ENCODE results near the gene TRAF2. TPM values are rescaled to one million over a fixed set of nuclear protein-coding genes. Genes with fewer than 3 reads are reported as not detected.
"Not testable (repeated sequence)": the region's sequence is repeated elsewhere in the genome, so short reads cannot be mapped to it uniquely, and the experiment has no call there.

Gene TRAF2
- total RNA-seq, 2 experiments from 2014 or later = 10.6 to 11.6 TPM

- Mint-ChIP-seq H3K27ac (peak overlapping the region; percentile 93), H3K4me3 (peak overlapping the region; percentile 83), H3K4me1 (ENCODE audit: low read depth) (peaks cover 23% of the 10 kb centered on the region), H3K27me3 (no peaks in the 10 kb centered on the region), H3K9me3 (no peaks in the 10 kb centered on the region), H3K36me3 (ENCODE audit: low read depth) (no peaks in the 10 kb centered on the region)
- H3K9me3 ChIP-seq (ENCODE audit: control insufficient read depth in 1 of 2, insufficient read depth in 1 of 2, low read length in 2 of 2) = no peaks in the 10 kb centered on the region
- no peak for TF ChIP-seq CTCF (IDR thresholded peaks at IDR 0.05)
- H3K27me3 ChIP-seq (ENCODE audit: control insufficient read depth in 1 of 2, insufficient read depth in 2 of 2, low read length in 2 of 2) = no peaks in the 10 kb centered on the region
- peak overlapping the region; percentile 54 for H3K4me3 ChIP-seq (ENCODE audit: low read length)
- H3K27ac ChIP-seq (ENCODE audit: low read depth in 1 of 2, low read length in 2 of 2) = peak overlapping the region; percentile 68 to 77
- ChIA-PET CTCF (interaction anchor here (0.9 to 3.4 kb wide), 8 partner anchors 10 to 164 kb away, joined by 3 to 18 read pairs (median 4); partner anchors contain the start of genes AJM1 and FBXW5), POLR2A (interaction anchor here (0.8 to 2.6 kb wide), 12 partner anchors 10 to 358 kb away, joined by 3 to 15 read pairs (median 3); partner anchors contain the start of genes EDF1, MAN1B1 and PAXX)
- DNase-seq (peak; percentile 58 to 95 (median 81)), ATAC-seq (ENCODE audit: poor library complexity) (peak; percentile 54)
- H3K36me3 ChIP-seq (ENCODE audit: insufficient read depth, low read length) = no peaks in the 10 kb centered on the region
- intact Hi-C loops (cut with DNase I, micrococcal nuclease) = loop anchor here in 1 of 2 experiments (2.0 kb wide), 1 partner anchor 40 kb away; the partner anchor contains the start of gene AJM1
- H3K4me1 ChIP-seq (ENCODE audit: insufficient read depth, low read length) = peaks cover 49% of the 10 kb centered on the region
These were observed 4.0 kb upstream of the TRAF2 start for GRCh38 chr9:136882109-136882946.

- intact Hi-C loops (cut with DNase I, micrococcal nuclease) = loop anchor here in 1 of 2 experiments (2.0 kb wide), 1 partner anchor 40 kb away; the partner anchor contains the start of gene AJM1
- Histone ChIP-seq H3K27ac (ENCODE audit: low read depth in 1 of 2, low read length in 2 of 2) (peak overlapping the region; percentile 68 to 77), H3K4me1 (ENCODE audit: insufficient read depth, low read length) (peaks cover 54% of the 10 kb centered on the region), H3K4me3 (ENCODE audit: low read length) (peak overlapping the region; percentile 54)
- not testable (repeated sequence) for DNase-seq; H3K9me3 Mint-ChIP-seq; H3K27me3 ChIP-seq (ENCODE audit: control insufficient read depth in 1 of 2, insufficient read depth in 2 of 2, low read length in 2 of 2); H3K36me3 ChIP-seq (ENCODE audit: insufficient read depth, low read length); H3K27me3 Mint-ChIP-seq; H3K9me3 ChIP-seq (ENCODE audit: control insufficient read depth in 1 of 2, insufficient read depth in 1 of 2, low read length in 2 of 2); ATAC-seq (ENCODE audit: poor library complexity); H3K36me3 Mint-ChIP-seq (ENCODE audit: low read depth)
- ChIA-PET CTCF (interaction anchor here (1.0 to 3.4 kb wide), 5 partner anchors 11 to 61 kb away, joined by 3 to 18 read pairs (median 6); partner anchors contain the start of genes AJM1 and FBXW5), POLR2A (interaction anchor here (1.4 to 2.6 kb wide), 2 partner anchors 13 to 20 kb away, joined by 4 to 15 read pairs; no protein-coding TSS in a partner anchor)
- peaks cover 26% of the 10 kb centered on the region for H3K4me1 Mint-ChIP-seq (ENCODE audit: low read depth)
- H3K27ac Mint-ChIP-seq = peak overlapping the region; percentile 93
- H3K4me3 Mint-ChIP-seq = peak overlapping the region; percentile 83
These were observed 3.4 kb upstream of the TRAF2 start for GRCh38 chr9:136882947-136883283.

- not testable (repeated sequence) for H3K9me3 ChIP-seq (ENCODE audit: control insufficient read depth in 1 of 2, insufficient read depth in 1 of 2, low read length in 2 of 2); H3K4me3 Mint-ChIP-seq; H3K4me3 ChIP-seq (ENCODE audit: low read length); H3K36me3 ChIP-seq (ENCODE audit: insufficient read depth, low read length); H3K36me3 Mint-ChIP-seq (ENCODE audit: low read depth); H3K27me3 ChIP-seq (ENCODE audit: control insufficient read depth in 1 of 2, insufficient read depth in 2 of 2, low read length in 2 of 2); ATAC-seq (ENCODE audit: poor library complexity); H3K27me3 Mint-ChIP-seq; H3K9me3 Mint-ChIP-seq; H3K27ac Mint-ChIP-seq; DNase-seq; H3K27ac ChIP-seq (ENCODE audit: low read depth in 1 of 2, low read length in 2 of 2)
- peaks cover 61% of the 10 kb centered on the region for H3K4me1 ChIP-seq (ENCODE audit: insufficient read depth, low read length)
- intact Hi-C loops (cut with DNase I, micrococcal nuclease) = loop anchor here in 1 of 2 experiments (2.0 kb wide), 1 partner anchor 41 kb away; the partner anchor contains the start of gene AJM1
- ChIA-PET CTCF (interaction anchor here (3.4 kb wide), 1 partner anchor 41 kb away, joined by 18 read pairs; the partner anchor contains the start of gene AJM1), POLR2A (interaction anchor here (2.6 kb wide), 1 partner anchor 19 kb away, joined by 15 read pairs; no protein-coding TSS in a partner anchor)
- peaks cover 26% of the 10 kb centered on the region for H3K4me1 Mint-ChIP-seq (ENCODE audit: low read depth)
These were observed 2.6 kb upstream of the TRAF2 start for GRCh38 chr9:136883670-136884069.

All from CD4-positive, alpha-beta T cell (primary cell).